Measurements from ENCODE around the gene CC2D1B.

DNA sequence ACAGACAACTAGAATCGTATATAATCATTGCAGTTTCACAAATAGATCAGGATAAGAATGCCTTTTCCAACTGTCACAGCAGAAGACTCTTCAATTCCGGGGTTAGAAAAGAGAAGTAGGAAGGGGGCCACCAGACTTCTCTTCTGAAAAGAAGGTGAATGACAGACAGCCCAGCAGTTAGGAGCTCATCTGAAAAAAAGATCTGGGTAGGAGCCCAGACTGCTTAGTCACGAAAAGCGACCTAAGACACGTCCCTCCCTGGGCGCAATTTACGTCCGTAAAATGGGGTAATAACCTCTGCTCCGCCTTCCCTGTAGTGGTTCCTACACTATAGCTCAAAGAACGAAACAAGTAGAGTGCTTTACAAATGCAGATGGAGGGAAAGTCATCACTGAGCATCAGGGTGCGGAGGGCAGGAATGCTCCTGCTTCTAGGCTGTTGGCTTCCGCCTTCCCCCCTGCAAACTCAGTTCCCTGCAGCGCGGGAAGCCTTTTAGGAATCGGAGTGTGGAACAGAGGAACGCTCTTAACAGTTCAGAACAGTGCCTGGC is 37.6 kb upstream of the CC2D1B start:
- TF ChIP-seq CTCF (IDR thresholded peaks at IDR 0.05; ENCODE audit: low read depth, low read length) (no peak), EZH2phosphoT487 (IDR thresholded peaks at IDR 0.05; ENCODE audit: low read depth) (no peak)

All from OCI-LY3 (cell line).